ENCODE measurements around the gene KIAA1210. TPM values are rescaled to one million over a fixed set of nuclear protein-coding genes. Genes with fewer than 3 reads are reported as not detected.

Gene KIAA1210
- total RNA-seq, 1 experiment from 2014 or later: not detected

DNA sequence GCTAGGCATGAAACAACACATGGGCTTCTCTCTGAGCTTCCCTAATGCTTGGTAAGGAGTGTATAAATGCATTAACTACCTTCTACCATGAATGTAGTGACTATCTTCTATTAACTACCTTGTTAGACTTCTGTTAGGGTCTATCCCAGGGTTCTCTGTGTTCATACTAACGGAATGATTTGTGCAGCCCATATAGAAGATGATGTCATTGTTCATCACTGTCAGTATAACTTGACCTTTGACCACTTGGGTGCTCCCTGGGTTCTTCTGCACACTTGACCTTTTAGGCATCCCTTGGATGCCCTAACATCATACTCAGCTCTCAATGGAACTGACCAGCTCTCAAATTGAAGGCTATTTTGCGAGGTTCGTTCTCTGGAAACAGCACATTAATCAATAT lies 85.6 kb downstream of the KIAA1210 start:
- intact Hi-C loops (cut with micrococcal nuclease; ENCODE audit: unreplicated experiment): no loop called here
- Histone ChIP-seq H3K36me3 (ENCODE audit: insufficient read depth, low read length, poor library complexity, severe bottlenecking) (no peaks in the 10 kb centered on the region), H3K27me3 (replicated peaks; ENCODE audit: insufficient read depth, low read depth, low read length, poor library complexity) (no peaks in the 10 kb centered on the region), H3K4me3 (ENCODE audit: low read depth, low read length, poor library complexity, severe bottlenecking) (no peak overlapping the region), H3K4me1 (ENCODE audit: insufficient read depth, low read length, poor library complexity, severe bottlenecking) (no peaks in the 10 kb centered on the region), H3K9me3 (ENCODE audit: low read depth, low read length, poor library complexity, severe bottlenecking) (no peaks in the 10 kb centered on the region), H3K27ac (ENCODE audit: low read depth, low read length, poor library complexity, severe bottlenecking) (no peak overlapping the region)
- ChIA-PET CTCF (no interaction called here), POLR2A (ENCODE audit: low non-redundant PET) (no interaction called here)
- no peak for TF ChIP-seq EZH2 (IDR thresholded peaks at IDR 0.05; ENCODE audit: borderline replicate concordance, low read depth, low read length, poor library complexity, severe bottlenecking)
- TF ChIP-seq, protein P1, sequence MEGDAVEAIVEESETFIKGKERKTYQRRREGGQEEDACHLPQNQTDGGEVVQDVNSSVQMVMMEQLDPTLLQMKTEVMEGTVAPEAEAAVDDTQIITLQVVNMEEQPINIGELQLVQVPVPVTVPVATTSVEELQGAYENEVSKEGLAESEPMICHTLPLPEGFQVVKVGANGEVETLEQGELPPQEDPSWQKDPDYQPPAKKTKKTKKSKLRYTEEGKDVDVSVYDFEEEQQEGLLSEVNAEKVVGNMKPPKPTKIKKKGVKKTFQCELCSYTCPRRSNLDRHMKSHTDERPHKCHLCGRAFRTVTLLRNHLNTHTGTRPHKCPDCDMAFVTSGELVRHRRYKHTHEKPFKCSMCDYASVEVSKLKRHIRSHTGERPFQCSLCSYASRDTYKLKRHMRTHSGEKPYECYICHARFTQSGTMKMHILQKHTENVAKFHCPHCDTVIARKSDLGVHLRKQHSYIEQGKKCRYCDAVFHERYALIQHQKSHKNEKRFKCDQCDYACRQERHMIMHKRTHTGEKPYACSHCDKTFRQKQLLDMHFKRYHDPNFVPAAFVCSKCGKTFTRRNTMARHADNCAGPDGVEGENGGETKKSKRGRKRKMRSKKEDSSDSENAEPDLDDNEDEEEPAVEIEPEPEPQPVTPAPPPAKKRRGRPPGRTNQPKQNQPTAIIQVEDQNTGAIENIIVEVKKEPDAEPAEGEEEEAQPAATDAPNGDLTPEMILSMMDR (conservative IDR thresholded peaks at IDR 0.05; ENCODE audit: low read depth, low read length): no peak
- DNase-seq (ENCODE audit: low spot score): no peak
- no TSS peak for BruUV-seq (replicated peaks)

DNA sequence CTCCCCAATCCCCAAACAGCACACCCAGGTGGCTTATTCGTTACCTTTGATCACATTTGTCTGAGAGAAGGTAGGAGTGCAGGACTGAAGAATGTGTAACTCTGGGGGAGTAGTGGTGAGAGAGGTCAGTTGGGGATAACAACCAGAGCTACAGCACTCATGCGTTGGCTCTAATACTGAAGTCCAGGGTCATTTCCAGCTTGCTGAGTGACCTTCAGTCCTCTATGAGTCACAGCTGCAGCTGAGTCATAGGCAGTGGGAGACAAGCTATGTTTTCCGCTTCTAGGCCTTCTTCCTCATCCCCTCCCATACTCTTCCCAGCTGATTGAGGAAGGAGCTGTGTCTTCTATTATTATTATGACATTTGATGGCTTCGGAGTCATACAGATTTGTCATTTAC lies 86.4 kb downstream of the KIAA1210 start:
- no peaks in the 10 kb centered on the region for H3K36me3 ChIP-seq (ENCODE audit: insufficient read depth, low read length, poor library complexity, severe bottlenecking)
- H3K27ac ChIP-seq (ENCODE audit: low read depth, low read length, poor library complexity, severe bottlenecking): no peak overlapping the region
- TF ChIP-seq, protein P1 (conservative IDR thresholded peaks at IDR 0.05; ENCODE audit: low read depth, low read length): no peak
- TF ChIP-seq EZH2 (IDR thresholded peaks at IDR 0.05; ENCODE audit: borderline replicate concordance, low read depth, low read length, poor library complexity, severe bottlenecking): no peak
- no peak overlapping the region for H3K4me3 ChIP-seq (ENCODE audit: low read depth, low read length, poor library complexity, severe bottlenecking)
- intact Hi-C loops (cut with micrococcal nuclease; ENCODE audit: unreplicated experiment): no loop called here
- no peak for DNase-seq (ENCODE audit: low spot score)
- no peaks in the 10 kb centered on the region for H3K27me3 ChIP-seq (replicated peaks; ENCODE audit: insufficient read depth, low read depth, low read length, poor library complexity)
- ChIA-PET POLR2A (ENCODE audit: low non-redundant PET) (no interaction called here), CTCF (no interaction called here)
- no peaks in the 10 kb centered on the region for H3K4me1 ChIP-seq (ENCODE audit: insufficient read depth, low read length, poor library complexity, severe bottlenecking)
- no peaks in the 10 kb centered on the region for H3K9me3 ChIP-seq (ENCODE audit: low read depth, low read length, poor library complexity, severe bottlenecking)
- no TSS peak for BruUV-seq (replicated peaks)

DNA sequence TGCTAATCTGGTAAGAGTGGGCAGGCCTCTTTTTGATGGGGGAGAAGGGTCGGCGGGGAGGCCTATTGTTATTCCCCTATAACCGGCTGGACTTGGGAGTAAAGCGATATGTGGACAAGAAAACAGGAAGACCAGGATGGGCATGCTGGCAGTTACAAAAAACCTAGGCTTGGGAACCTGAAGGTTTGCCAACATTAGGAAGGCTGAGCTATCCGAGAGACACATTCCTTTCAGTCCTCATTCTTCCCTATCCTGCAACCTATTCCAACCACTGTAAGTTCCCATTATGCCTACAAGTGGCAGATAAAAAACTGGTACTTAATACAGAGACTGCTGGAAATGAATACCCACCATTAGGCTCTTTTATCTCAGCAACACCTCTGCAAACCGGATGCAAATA lies 87.2 kb downstream of the KIAA1210 start:
- Histone ChIP-seq H3K9me3 (ENCODE audit: low read depth, low read length, poor library complexity, severe bottlenecking) (no peaks in the 10 kb centered on the region), H3K36me3 (ENCODE audit: insufficient read depth, low read length, poor library complexity, severe bottlenecking) (no peaks in the 10 kb centered on the region), H3K27ac (ENCODE audit: low read depth, low read length, poor library complexity, severe bottlenecking) (no peak overlapping the region), H3K27me3 (replicated peaks; ENCODE audit: insufficient read depth, low read depth, low read length, poor library complexity) (no peaks in the 10 kb centered on the region), H3K4me3 (ENCODE audit: low read depth, low read length, poor library complexity, severe bottlenecking) (no peak overlapping the region), H3K4me1 (ENCODE audit: insufficient read depth, low read length, poor library complexity, severe bottlenecking) (no peaks in the 10 kb centered on the region)
- POLR2A ChIA-PET (ENCODE audit: low non-redundant PET): no interaction called here
- CTCF ChIA-PET: no interaction called here
- TF ChIP-seq, protein P1 (conservative IDR thresholded peaks at IDR 0.05; ENCODE audit: low read depth, low read length): no peak
- no peak for TF ChIP-seq EZH2 (IDR thresholded peaks at IDR 0.05; ENCODE audit: borderline replicate concordance, low read depth, low read length, poor library complexity, severe bottlenecking)
- no TSS peak for BruUV-seq (replicated peaks)
- intact Hi-C loops (cut with micrococcal nuclease; ENCODE audit: unreplicated experiment): no loop called here
- no peak for DNase-seq (ENCODE audit: low spot score)

Data from A673 (cell line).